ENCODE data around the gene ZNF32.

- TF ChIP-seq CTCF (IDR thresholded peaks at IDR 0.05) (no peak), POLR2A (IDR thresholded peaks at IDR 0.05) (no peak)
Observed at GRCh38 chr10:43596546-43596945, 52.1 kb downstream of the ZNF32 start.
